ENCODE results near the gene TMEM151B. TPM values are rescaled to one million over a fixed set of nuclear protein-coding genes. Genes with fewer than 3 reads are reported as not detected.

The TMEM151B gene
- total and polyA plus RNA-seq, 5 experiments from 2014 or later: not detected

DNA sequence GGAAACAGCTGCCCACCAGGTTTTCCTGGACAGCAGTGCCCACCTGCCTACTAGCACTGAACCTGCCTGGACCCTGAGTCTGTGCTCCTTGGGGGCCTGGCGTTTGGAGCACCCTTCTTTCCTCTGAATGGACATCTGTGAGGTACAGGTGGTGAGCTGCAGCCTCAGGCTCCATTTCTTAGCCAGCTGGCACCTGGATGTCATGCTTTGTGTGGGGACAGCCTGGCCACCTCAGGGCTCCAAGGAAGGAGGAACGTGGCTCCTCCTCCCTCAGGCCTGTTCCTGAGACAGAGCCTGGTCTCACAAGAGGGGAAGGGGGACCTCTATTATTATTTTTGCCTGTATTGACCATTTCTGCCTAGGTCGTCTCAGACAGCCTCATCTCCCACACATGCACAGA lies 8.1 kb downstream of the TMEM151B start:
- DNase-seq (no peak), ATAC-seq (no peak)
- Mint-ChIP-seq H3K27me3 (peaks cover 20 to 58% (median 41%) of the 10 kb centered on the region in 5 donors), H3K27ac (no peak overlapping the region), H3K36me3 (peaks cover 0 to 2% (median 0%) of the 10 kb centered on the region in 3 donors), H3K4me1 (peaks cover 5 to 8% (median 6%) of the 10 kb centered on the region in 4 donors), H3K4me3 (no peak overlapping the region), H3K9me3 (no peaks in the 10 kb centered on the region)
- POLR2A ChIA-PET: interaction anchor here (0.5 to 1.0 kb wide), 3 partner anchors 16 to 22 kb away, joined by 3 to 5 read pairs (median 4); no protein-coding TSS in a partner anchor

DNA sequence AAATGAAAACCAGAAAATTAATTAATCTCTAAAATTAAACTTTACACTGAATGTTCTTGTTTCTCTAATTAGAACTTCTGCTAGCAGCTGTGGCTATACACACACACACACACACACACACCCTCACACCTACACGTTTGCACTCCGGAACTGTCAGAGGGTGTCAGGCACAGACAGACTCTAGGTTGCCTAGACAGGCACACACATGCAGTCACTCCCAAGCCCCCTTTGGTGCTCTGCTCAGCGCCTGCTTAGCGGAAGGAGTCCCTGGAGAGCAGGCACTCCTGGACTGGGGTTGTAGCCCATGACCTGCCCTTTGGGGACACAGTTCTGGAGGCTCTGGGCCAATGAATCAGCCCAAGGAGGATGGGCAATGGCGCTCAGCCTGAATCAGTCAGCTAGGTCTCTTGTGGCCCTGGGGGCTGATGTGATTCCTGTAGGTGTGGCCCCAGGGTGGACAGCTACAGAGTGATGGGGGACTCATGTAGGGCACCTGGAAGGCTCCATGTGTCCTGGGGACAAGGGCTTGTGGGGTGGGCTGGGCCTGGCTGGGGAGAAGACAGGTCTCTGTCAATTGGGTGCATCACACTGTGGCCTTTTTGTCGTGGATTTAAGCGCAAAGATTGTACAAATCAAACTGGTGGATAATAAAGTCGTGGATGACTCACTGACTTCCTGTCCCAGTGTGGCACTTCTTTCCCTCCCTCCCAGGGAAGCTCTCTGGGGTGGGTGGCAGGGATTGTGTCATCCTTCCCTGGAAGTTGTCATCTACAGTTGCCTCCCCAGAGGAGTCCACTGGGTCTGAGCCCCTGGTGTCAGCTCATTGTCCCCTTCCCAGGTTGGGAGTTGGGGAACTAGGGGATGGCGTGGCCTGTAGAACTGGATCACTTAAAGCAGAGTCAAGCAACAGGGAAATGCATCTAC lies 8.8 kb downstream of the TMEM151B start:
- Mint-ChIP-seq H3K36me3 (peaks cover 0 to 2% (median 0%) of the 10 kb centered on the region in 3 donors), H3K27me3 (peaks cover 17 to 58% (median 39%) of the 10 kb centered on the region in 5 donors), H3K4me3 (peak overlapping the region in 1 of 10 donors; percentile 26), H3K9me3 (no peaks in the 10 kb centered on the region), H3K27ac (no peak overlapping the region), H3K4me1 (peaks cover 5 to 8% (median 6%) of the 10 kb centered on the region in 4 donors)
- POLR2A ChIA-PET: no interaction called here
- no peak for ATAC-seq
- DNase-seq: no peak

DNA sequence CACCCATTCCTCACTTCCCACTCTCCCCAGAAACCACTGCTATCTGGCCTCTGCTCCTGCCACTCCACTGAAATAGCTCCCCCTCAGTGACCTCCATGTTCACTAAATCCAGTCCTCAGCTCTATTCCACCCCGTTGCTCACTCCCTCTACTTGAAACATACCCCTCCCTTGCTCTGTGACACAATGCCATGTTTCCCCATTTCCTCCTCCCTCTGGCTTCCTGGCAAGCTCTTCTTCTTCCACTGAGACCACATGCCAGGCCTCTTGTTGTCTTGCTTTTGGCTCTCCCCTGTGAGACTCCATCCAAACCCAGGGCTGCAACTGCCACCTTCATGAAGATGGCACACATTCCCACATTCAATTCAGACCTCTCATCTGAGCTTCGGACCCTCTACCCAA lies 13.9 kb downstream of the TMEM151B start:
- Mint-ChIP-seq H3K27ac (no peak overlapping the region), H3K4me1 (peaks cover 0 to 6% (median 0%) of the 10 kb centered on the region in 4 donors), H3K36me3 (peaks cover 0 to 3% (median 2%) of the 10 kb centered on the region in 3 donors), H3K27me3 (peaks cover 29 to 70% (median 53%) of the 10 kb centered on the region in 5 donors), H3K9me3 (no peaks in the 10 kb centered on the region), H3K4me3 (no peak overlapping the region)
- DNase-seq (no peak), ATAC-seq (no peak)
- POLR2A ChIA-PET: no interaction called here

DNA sequence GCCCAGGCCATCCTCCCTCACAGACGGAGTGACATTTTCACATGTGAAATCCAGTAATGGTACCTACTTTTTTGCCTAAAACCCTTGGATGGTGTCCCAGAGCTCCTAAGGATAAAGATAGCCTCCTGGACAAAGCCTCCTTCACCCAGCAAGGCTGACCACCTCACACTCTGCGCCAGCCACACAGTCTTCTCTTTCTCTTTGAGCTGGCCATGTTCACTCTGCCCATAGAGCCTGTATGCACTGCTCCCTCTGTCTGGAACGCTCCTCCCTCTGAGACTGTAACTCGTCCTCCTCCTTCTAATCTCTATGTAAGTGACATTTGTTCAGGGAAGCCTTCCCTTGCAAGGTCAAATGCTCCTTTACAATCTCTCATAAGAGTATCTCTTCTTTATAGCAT lies 14.6 kb downstream of the TMEM151B start:
- H3K4me3 Mint-ChIP-seq: no peak overlapping the region
- no peaks in the 10 kb centered on the region for H3K9me3 Mint-ChIP-seq
- no peak for ATAC-seq
- H3K27me3 Mint-ChIP-seq: peaks cover 30 to 68% (median 54%) of the 10 kb centered on the region in 5 donors
- POLR2A ChIA-PET: no interaction called here
- H3K36me3 Mint-ChIP-seq: peaks cover 0 to 3% (median 2%) of the 10 kb centered on the region in 3 donors
- peaks cover 0 to 6% (median 0%) of the 10 kb centered on the region in 4 donors for H3K4me1 Mint-ChIP-seq
- DNase-seq: no peak
- H3K27ac Mint-ChIP-seq: no peak overlapping the region

DNA sequence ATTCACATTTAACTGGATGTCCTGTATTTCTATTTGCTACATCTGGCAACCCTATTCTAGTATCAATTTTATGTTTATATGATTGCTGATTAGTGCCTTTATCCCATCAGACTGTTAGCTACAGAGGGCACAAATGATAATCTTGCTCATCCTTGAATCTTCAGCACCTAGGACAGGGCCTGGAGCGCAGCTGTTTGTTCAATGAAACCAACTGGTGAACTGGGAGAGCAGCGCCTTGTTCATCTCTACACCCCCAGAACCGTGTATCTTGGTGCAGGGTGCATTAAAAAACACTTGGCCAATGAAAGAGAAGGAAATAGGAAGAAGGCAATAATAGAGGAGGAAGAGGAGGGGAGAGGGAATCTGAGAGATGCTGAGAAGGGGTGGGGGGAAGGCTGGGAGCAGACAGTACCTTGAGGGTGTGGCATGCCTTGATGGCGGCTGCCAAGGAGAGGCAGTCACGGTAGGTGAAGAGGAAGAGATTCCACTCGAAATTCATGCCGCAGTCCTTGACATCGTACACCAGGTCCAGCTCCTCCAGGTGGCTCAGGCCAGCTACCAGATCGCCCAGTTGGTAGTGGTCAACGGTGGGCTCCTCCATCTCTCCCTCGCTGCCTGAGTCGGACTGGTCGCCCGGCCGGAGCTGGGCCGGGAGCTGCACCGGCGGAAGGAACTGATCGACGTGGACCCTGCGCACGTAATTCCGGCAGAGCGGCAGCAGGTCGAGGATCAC lies 15.5 kb downstream of the TMEM151B start:
- Mint-ChIP-seq H3K4me1 (peaks cover 0 to 6% (median 0%) of the 10 kb centered on the region in 4 donors), H3K4me3 (no peak overlapping the region)

DNA sequence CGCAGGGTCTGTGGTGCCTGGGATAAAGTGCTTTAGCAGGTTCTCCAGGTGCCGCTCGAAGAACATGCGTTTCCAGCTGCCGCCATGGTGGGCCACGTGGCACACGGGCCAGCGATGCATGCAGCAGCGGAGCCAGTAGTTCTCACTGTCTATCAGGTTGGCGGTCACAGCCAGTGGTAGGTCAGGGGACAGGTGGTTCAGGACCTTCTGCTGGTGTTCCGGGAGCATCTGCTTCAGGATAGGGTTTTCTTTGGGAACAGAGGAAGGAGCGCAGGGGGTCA lies 16.0 kb downstream of the TMEM151B start:
- no peak overlapping the region for H3K4me3 Mint-ChIP-seq
- no peak overlapping the region for H3K27ac Mint-ChIP-seq

More for the DNA sequence above, 15.5 kb downstream of the TMEM151B start:
- H3K9me3 Mint-ChIP-seq: no peaks in the 10 kb centered on the region
- POLR2A ChIA-PET: no interaction called here
- no peak for ATAC-seq
- H3K27me3 Mint-ChIP-seq: peaks cover 36 to 69% (median 63%) of the 10 kb centered on the region in 5 donors
- peaks cover 0 to 3% (median 2%) of the 10 kb centered on the region in 3 donors for H3K36me3 Mint-ChIP-seq
- H3K27ac Mint-ChIP-seq: no peak overlapping the region
- DNase-seq: no peak

DNA sequence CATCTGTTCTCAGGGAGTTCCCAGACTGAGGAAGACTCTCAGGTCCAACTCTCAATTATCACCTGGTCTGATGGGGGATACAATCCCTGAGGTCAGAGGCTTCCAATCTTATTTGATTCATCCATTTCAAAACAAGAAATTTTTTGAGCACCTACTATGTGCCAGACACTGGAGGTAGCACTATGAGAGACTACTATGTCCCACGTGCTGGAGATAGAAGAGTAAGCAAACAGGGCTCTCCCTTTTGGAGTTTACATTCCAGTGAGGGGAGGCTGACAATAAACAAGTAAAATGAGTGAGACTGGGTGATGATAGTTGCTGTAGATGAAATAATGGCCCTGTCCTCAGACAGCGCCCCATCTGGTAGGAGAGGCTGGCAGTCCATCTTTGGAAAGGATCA lies 16.5 kb downstream of the TMEM151B start:
- ATAC-seq (no peak), DNase-seq (no peak)
- Mint-ChIP-seq H3K4me3 (no peak overlapping the region), H3K36me3 (peaks cover 0 to 3% (median 2%) of the 10 kb centered on the region in 3 donors), H3K9me3 (no peaks in the 10 kb centered on the region), H3K27me3 (peaks cover 40 to 79% (median 71%) of the 10 kb centered on the region in 5 donors), H3K4me1 (peaks cover 0 to 6% (median 0%) of the 10 kb centered on the region in 4 donors), H3K27ac (no peak overlapping the region)
- POLR2A ChIA-PET: no interaction called here

More for the DNA sequence above, 16.0 kb downstream of the TMEM151B start:
- no peaks in the 10 kb centered on the region for H3K9me3 Mint-ChIP-seq
- POLR2A ChIA-PET: no interaction called here
- H3K4me1 Mint-ChIP-seq: peaks cover 0 to 6% (median 0%) of the 10 kb centered on the region in 4 donors
- peaks cover 37 to 74% (median 66%) of the 10 kb centered on the region in 5 donors for H3K27me3 Mint-ChIP-seq
- peaks cover 0 to 3% (median 2%) of the 10 kb centered on the region in 3 donors for H3K36me3 Mint-ChIP-seq
- ATAC-seq: no peak
- no peak for DNase-seq

DNA sequence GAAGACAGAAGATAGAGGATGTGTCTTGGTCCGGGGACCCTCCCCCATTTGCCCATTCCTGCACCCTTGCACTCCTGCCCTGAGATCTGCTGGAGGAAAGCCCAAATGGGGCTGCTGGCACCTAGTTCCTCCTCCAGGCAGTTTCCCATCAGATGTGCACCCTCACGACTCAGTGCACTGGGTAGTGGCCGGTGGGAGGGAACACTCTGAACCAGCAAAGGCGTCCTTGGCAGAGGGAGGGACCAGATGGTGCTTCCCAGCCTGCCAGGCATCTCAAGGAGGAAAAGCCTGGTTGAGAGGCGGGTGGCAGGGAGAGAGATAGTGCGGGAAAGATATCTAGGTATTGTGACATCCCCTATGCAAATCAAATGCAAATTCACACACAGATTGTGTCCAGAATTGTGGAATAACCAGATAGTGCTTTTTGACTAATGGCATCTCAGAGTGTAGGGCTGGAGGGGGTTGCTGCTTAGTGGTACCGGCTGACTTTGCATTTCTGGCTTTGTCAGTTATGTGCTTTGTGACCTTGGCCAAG lies 19.5 kb downstream of the TMEM151B start:
- H3K4me3 Mint-ChIP-seq: no peak overlapping the region
- peak overlapping the region in 1 of 10 donors; percentile 2 for H3K27ac Mint-ChIP-seq
- H3K9me3 Mint-ChIP-seq: no peaks in the 10 kb centered on the region
- DNase-seq (no peak), ATAC-seq (no peak)
- H3K36me3 Mint-ChIP-seq: peaks cover 0 to 4% (median 3%) of the 10 kb centered on the region in 3 donors
- POLR2A ChIA-PET: interaction anchor here (0.6 to 0.7 kb wide), 2 partner anchors 15 to 849 kb away, joined by 3 to 5 read pairs; no protein-coding TSS in a partner anchor
- H3K4me1 Mint-ChIP-seq: peaks cover 0 to 6% (median 0%) of the 10 kb centered on the region in 4 donors
- peaks cover 44 to 90% (median 76%) of the 10 kb centered on the region in 5 donors for H3K27me3 Mint-ChIP-seq

DNA sequence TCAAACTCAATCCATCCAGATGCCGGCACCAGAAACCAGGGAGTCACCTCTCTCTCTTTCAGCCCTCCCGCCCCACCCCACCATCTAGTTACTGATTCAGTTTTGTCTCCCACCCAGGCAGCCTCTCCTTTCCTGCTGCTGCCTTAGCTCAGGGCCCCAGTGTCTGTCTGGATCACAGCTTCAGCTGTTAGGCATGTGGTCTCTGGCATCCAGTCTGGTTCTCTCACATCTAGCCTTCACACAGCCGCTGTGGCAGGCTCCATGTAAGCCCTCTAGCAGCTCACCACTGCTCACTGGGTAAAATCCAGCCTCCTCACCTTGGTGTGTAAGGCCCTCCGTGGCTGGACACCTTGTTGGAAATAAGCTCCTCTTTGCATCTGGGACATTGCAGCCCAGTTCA lies 21.6 kb downstream of the TMEM151B start:
- H3K4me1 Mint-ChIP-seq: peaks cover 2 to 10% (median 7%) of the 10 kb centered on the region in 4 donors
- DNase-seq (no peak), ATAC-seq (no peak)
- H3K4me3 Mint-ChIP-seq: no peak overlapping the region
- peaks cover 45 to 90% (median 71%) of the 10 kb centered on the region in 5 donors for H3K27me3 Mint-ChIP-seq
- H3K9me3 Mint-ChIP-seq: no peaks in the 10 kb centered on the region
- no peak overlapping the region for H3K27ac Mint-ChIP-seq
- POLR2A ChIA-PET: no interaction called here
- H3K36me3 Mint-ChIP-seq: peaks cover 0 to 5% (median 0%) of the 10 kb centered on the region in 3 donors

DNA sequence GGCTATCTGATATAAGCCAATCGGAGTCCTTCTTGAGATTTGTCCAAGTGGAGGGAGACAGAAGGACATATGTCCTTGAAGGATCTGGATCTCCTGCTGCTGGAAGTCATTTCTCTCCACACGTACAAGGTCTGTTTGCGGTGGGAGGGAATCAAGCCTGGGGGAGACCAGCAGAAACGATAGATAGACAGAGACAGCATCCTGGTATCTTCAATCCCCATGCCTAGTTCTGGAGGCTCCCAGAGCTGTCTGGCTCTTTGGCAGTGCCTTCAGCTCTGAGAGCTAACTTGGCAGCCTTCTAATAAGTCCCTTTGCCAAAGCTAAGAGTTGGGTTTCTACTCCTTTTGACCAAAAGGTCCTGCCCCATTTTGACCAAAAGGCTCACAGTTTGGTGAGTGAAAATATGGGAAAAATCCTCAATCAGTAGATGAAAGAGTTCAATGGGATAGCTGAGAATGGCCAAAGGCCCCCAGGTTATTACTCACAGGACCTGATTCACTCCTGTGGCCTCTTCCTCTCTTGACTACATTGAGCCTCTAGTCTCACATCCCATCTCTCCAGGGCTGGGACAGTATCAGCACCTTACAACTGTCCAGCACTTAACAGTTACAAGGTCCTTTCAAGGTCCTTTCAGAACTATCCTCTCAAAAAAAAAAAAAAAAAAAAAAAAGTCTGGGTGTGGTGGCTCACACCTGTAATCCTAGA lies 22.6 kb downstream of the TMEM151B start:
- Mint-ChIP-seq H3K9me3 (no peaks in the 10 kb centered on the region), H3K27me3 (peaks cover 38 to 82% (median 63%) of the 10 kb centered on the region in 5 donors), H3K36me3 (peaks cover 0 to 5% (median 0%) of the 10 kb centered on the region in 3 donors), H3K27ac (no peak overlapping the region), H3K4me1 (peaks cover 4 to 15% (median 8%) of the 10 kb centered on the region in 4 donors), H3K4me3 (no peak overlapping the region)
- no peak for DNase-seq
- ATAC-seq: no peak
- POLR2A ChIA-PET: interaction anchor here (0.7 kb wide), 1 partner anchor 17 kb away, joined by 8 read pairs; no protein-coding TSS in a partner anchor

DNA sequence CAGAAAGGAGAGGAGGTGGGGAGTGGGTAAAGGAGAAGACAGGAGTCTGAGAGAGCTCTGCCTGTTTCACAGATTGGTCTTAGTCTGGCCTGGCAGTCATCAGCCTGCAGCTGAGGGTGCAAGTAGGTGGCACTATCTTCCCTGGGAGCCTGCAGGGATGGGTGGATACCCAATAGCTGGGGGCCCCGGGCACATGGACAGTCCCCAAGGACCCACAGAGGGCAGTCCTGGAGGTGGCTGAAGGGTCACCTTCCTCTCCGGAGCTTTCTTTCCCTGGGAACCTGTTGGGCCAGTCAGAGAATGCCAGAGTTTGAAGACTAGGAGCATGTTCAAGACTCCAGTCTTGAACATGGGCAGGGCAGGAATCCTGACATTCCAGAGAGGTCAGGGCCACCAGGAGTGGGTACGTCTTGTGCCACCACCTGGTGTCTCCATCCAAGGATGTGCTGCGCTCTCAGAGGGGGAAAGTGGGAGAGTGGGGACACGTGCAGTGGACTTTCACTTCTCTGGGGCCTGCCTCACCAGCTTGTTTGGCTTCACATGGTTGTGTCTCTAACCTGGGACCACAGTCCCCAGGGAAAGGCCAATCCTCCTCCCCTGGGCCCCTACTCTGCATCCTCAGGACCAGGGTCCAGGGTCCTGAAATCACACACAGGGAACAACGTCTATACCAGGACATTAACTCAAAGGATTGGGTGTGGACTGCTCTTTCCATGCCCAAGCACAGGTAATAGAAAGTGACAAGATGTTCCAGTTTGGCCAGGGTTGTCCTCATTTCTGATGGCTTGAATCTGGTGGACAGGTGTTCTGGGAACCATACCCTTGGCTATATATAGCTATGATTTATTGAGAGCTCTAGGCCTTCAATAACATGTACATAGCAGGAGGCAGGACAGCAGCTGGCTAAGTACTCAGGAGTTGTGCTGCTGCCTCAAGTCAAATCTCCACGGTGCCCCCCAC lies 24.9 kb downstream of the TMEM151B start:
- Mint-ChIP-seq H3K9me3 (no peaks in the 10 kb centered on the region), H3K4me3 (no peak overlapping the region), H3K36me3 (peaks cover 0 to 10% (median 2%) of the 10 kb centered on the region in 3 donors), H3K27me3 (peaks cover 31 to 68% (median 53%) of the 10 kb centered on the region in 5 donors), H3K4me1 (peaks cover 5 to 26% (median 13%) of the 10 kb centered on the region in 4 donors), H3K27ac (no peak overlapping the region)
- no peak for ATAC-seq
- POLR2A ChIA-PET: no interaction called here
- DNase-seq: peak in 1 of 10 donors; percentile 52

All from naive thymus-derived CD8-positive, alpha-beta T cell (primary cell).